ENCODE results near the gene PPME1.
A peak's percentile ranks its signal among the peaks of the same experiment; 100 is the strongest.

PPME1 gene

DNA sequence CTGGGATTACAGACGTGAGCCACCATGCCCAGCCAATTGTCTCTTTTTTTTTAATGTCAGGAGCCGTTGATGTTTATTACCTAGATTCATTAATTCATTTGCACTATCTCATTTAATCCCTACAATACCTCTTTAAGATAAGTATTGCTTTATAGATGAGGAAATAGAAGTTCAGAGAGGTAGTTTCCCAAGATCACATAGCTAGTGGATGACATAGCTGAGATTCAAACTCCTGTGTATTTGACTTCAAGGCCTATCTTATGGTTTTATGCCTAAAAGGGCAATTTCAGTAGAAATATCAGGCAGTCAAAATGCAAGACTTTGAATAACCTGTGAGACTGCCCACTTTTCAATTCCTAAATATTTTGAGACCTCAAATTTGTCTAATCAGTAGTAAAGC is 66.5 kb downstream of the PPME1 start:
- no peak overlapping the region for H3K4me3 ChIP-seq (replicated peaks; ENCODE audit: low read depth, low read length)
- TF ChIP-seq, protein P1, sequence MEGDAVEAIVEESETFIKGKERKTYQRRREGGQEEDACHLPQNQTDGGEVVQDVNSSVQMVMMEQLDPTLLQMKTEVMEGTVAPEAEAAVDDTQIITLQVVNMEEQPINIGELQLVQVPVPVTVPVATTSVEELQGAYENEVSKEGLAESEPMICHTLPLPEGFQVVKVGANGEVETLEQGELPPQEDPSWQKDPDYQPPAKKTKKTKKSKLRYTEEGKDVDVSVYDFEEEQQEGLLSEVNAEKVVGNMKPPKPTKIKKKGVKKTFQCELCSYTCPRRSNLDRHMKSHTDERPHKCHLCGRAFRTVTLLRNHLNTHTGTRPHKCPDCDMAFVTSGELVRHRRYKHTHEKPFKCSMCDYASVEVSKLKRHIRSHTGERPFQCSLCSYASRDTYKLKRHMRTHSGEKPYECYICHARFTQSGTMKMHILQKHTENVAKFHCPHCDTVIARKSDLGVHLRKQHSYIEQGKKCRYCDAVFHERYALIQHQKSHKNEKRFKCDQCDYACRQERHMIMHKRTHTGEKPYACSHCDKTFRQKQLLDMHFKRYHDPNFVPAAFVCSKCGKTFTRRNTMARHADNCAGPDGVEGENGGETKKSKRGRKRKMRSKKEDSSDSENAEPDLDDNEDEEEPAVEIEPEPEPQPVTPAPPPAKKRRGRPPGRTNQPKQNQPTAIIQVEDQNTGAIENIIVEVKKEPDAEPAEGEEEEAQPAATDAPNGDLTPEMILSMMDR (IDR thresholded peaks at IDR 0.05; ENCODE audit: low read length, missing control alignments): no peak
- DNase-seq (ENCODE audit: low read depth): no peak

DNA sequence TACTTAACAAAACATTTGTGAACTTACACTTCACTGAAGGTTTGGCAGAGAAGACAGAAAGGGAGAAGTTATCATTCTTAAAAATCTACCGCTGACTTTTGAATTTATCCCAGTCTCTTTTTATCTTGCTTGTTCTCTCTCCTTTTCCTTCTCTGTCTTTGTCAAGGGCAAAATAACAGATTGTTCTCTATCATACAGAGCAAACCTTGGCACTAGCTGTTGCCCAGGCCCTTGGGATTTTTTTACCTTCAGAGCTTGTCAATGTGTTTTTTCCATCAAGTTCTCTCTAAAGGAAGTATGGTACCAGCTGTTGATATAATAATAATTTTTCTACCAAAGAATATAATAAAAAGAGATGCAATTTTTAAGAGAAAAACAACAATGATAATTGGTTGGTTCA is 67.2 kb downstream of the PPME1 start:
- TF ChIP-seq, protein P1 (IDR thresholded peaks at IDR 0.05; ENCODE audit: low read length, missing control alignments): no peak
- H3K4me3 ChIP-seq (replicated peaks; ENCODE audit: low read depth, low read length): no peak overlapping the region
- DNase-seq (ENCODE audit: low read depth): no peak

DNA sequence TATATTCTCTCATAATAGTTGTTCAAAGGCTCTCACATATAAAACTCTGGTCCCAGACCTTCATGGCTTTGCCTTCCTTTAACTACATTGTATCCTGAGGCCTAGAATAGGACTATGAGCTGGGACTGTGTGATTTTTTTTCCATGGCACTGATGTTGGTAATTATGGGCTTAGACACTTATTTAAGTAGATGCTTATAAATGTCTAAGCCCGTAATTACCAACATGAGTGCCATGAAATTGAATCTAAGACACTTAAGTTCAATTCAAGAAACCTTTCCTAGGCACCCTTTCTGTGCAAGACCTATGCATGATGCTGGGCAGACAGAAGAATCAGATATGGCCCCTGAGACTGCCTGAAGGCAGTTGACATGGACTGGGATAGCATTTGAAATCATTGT is 77.4 kb downstream of the PPME1 start:
- no peak overlapping the region for H3K4me3 ChIP-seq (replicated peaks; ENCODE audit: low read depth, low read length)
- DNase-seq (ENCODE audit: low read depth): no peak
- TF ChIP-seq, protein P1 (IDR thresholded peaks at IDR 0.05; ENCODE audit: low read length, missing control alignments): no peak

DNA sequence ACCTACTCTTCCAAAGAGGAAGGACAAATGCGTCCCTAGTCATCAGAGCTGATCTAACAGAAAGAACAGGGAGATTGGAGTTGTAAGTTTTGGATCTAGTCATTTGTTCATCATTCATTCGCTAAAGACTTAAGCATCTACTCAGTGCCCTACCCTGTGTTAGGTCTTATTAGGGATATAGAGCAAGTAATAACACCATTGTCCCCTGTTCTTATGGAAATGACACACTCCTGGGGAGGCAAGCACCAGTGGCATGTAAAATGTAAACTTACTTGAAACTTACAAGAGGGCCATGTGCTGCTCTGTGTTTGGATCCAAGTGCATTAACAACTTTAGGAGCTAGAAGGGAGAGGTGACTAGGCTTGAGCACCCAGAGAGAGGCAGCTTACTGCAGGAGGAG is 78.4 kb downstream of the PPME1 start:
- TF ChIP-seq, protein P1 (IDR thresholded peaks at IDR 0.05; ENCODE audit: low read length, missing control alignments): no peak
- DNase-seq (ENCODE audit: low read depth): no peak
- no peak overlapping the region for H3K4me3 ChIP-seq (replicated peaks; ENCODE audit: low read depth, low read length)

DNA sequence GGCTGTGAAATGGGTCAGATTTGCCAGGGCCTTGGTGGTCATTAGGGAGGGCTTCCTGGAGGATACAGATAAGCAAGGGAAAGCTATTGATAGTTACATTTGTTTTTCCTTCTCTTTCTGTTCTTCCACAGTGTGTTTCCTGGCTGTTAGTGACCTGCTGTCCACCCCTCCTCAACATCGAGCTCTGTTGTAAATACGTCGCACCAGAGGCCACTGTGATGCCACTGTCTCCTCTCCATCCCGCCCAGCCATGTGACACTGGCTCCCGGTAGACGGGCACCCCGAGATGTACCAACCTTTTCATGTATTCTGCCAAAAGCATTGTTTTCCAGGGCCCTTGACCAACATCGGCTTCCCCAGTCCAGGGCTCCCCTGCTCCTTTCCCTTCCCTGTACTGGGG is 82.3 kb downstream of the PPME1 start:
- no peak for DNase-seq (ENCODE audit: low read depth)
- TF ChIP-seq, protein P1 (IDR thresholded peaks at IDR 0.05; ENCODE audit: low read length, missing control alignments): no peak
- no peak overlapping the region for H3K4me3 ChIP-seq (replicated peaks; ENCODE audit: low read depth, low read length)

DNA sequence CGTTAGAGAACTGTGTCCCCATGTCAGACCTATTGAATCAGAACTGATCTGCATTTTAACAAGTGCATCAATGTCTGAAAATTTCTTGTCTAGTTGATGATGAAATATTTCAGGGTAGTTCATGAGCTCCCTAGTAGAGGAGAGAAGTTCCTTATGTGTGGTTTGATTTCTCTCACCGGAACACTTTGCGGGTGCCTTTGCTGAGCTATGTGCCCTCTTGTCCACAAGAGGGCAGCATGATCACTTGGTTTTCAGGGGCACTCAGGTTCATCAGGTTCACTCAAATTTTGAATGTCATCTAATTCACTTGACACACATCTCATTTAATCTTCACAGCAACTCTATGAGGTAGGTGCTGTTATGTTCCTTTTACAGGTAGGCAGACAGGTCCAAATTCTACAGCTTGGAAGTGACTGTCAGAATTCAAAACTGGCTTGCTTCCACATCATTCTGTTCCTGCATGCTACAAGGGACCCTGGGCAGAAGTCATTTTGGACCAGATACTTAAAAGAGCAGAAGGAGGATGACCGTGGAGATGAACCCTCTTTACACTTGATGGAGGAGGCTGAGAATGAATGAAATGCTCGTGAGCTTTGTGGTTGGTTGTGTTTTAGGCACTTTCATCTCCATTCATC is 84.8 kb downstream of the PPME1 start:
- no peak overlapping the region for H3K4me3 ChIP-seq (replicated peaks; ENCODE audit: low read depth, low read length)
- DNase-seq (ENCODE audit: low read depth): peak; percentile 78
- TF ChIP-seq, protein P1 (IDR thresholded peaks at IDR 0.05; ENCODE audit: low read length, missing control alignments): peak; percentile 97
